GM18520 (cell line): Measurements from ENCODE around the gene TMEM100.

Experiments
- ATAC-seq: cut with Tn5 transposase; IDR thresholded peaks from one replicate; pipeline ENCODE4 v1.9.1; 2021; ENCODE audit not compliant: unreplicated experiment

The TMEM100 gene

GRCh38 chr17:55720919-55721836 is 1.5 kb downstream of the TMEM100 start:
- no peak for ATAC-seq

DNA sequence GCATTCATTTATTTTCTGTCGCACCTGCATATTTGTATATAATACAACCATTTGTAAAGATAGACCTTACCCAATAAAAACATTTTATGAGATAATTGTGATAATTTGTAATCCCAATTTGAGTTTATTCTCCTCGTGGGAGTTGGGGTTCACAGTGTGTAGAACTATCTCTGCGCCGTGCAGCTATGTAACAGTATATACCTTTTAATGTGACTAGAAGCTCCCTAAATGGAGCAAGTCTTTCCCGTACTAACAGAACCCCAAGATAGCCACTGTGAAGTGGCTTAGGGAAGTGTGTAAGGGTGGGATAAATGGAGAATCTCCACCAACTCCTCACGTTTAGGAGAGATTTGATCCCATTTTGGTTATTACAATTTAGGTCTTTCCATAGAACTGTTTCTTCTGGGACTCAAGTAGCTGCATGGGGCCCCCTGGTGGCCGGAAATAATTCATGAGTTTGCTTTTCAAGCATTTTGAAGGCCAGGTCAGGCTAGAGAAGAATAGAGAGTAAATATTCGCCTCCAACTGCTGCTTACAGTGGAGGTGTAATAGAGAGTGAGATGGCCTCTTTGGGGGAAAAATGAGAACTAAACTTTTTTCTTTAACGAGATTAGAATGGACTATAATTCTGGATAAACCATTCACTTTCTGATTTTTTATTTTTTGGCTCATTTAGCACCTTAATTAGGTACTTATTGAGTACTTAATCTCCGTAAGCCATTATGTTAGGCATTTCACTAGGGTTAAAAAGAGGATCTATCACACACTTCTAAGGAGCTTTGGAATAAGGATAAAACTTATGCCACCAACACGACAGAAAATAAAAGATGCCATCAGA is 4.5 kb downstream of the TMEM100 start:
- no peak for ATAC-seq

DNA sequence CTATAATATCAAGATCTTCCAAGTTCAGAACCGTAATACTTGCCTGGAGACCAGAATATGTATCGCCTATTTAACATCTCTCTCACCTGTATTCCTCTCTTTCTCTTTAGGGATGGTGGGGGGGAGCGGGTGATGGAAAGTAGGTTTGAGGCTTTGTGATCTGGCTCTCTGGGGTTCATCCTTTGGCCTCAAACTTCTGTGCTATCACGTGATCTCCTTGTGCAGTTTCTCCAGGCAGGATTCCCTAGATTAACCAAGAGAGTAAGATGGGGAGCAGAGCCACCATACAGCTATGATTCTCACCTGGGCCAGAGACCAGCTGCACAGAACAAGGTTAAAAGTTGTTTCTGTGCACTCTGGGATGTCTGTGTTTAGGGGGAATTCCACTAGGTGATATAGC is 5.2 kb downstream of the TMEM100 start:
- ATAC-seq, result no peak

GRCh38 chr17:55710829-55711496 is 11.7 kb downstream of the TMEM100 start:
- no peak for ATAC-seq

DNA sequence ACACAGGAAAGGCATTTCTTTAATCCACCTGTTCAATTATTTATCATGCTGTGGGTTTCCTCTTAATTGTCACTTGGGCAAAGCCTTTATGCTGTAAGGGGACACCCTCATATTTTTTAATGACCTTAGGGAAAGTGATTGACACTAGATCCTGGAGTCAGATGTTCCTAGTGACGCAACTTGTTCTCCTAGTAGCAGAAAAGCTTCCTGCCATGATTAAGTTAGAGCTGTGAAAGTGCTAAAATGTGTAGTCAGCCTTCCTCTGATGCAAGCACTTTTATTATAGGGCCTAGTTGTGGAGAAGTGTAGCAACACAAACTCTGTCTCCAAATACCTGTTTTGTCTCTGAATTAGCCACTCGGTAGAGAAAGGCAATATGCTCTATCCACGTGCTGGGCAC is 12.3 kb downstream of the TMEM100 start:
- ATAC-seq, result no peak

GRCh38 chr17:55709984-55710383 is 12.7 kb downstream of the TMEM100 start:
- no peak for ATAC-seq

DNA sequence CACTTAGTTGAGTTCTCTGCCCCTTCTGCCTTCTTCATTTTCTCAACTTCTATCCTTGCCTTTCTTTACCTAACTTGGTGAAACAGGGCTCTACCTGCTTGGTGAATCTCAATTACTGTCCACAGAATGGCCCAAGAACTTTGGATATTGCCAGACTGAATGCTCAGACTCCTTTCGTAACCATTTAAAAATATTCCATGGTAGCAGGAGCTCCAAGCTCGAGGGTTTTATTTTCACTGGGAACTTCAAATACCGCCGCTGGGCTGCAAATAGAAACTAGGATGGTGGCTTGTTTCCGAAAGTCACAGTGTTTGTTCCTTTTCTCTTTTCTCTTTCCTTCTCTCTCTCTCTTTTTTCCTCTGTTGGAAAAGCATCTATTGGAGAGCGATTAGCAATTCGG is 13.2 kb downstream of the TMEM100 start:
- no peak for ATAC-seq

DNA sequence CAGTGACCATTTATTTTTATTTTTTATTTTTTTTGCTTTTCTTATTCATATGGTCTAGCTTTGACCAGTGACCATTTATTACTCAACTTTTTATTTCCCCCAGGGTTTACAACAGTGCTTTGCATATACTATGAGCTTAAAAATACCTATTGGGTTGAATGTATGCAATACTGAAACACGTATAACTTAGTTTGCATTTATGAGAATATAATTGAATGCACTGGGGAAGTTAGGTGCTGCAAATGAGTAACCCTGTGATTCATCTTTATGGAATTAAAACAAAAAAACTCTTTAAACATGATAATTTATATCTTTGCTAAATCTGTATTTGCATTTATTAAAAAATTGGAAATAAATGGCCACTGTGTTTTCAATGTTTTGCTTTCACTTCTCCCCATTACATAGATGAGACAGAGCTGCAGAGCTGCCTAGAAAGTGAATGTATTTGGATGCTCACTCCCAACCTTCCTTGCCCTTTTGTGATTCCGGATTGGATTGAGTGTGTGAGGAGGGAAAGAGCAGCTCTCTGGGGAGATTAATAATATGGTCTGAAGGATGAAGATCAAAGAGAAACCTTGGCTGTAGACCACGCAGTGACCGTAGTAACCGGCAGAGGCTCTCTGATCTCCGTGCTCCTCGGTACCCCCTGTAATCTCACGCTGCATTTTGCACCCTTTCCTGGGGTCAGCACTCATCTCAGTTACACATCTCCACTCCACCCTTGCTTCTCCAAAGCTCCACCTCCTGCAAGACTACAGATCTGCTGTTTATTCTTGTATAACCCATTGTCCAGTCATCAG is 14.3 kb downstream of the TMEM100 start:
- no peak for ATAC-seq

DNA sequence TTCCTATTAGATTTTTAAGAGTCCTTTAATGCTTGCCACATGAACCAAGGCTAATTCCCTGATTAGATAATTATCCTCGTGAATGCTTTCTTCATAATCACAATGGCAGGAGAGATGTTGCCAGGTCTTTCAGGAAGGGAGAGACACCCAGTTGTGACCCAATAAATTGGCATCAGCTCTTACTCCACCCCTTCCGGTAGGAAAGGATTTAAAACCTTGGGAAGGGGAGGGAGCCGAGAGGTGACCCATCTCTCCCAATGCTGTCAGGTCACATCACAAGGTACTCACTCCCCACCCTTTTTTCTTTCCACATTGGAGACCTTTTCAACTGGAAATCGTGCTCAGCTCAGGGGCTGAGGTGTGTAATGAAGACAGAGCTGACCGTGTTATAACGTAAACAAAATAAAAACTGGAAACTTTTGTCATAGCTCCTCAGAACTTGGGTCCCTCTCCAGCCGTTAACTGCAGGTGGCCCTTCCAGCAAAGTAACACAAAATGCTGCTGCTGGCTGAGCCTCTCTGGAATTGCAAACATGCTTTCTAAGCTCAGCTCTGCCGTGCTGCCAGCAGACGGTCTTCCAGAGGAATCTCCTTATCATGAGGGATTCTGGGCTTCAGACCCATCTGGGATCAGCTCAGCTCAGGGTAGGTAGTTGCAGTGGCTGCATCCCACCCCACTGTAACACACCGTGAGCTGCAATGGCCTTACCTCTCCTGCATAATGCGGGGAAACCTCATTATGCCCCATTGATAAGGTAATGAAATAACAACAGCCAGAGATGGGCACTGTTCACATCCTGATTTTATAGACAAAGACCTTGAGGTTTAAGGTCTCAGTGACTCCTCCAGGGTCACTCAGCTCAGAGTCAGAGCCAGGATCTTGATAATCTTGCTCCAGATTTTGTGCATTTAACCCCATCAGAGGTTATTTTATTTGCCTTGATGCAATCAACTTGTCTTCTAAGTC is 15.6 kb downstream of the TMEM100 start:
- no peak for ATAC-seq

DNA sequence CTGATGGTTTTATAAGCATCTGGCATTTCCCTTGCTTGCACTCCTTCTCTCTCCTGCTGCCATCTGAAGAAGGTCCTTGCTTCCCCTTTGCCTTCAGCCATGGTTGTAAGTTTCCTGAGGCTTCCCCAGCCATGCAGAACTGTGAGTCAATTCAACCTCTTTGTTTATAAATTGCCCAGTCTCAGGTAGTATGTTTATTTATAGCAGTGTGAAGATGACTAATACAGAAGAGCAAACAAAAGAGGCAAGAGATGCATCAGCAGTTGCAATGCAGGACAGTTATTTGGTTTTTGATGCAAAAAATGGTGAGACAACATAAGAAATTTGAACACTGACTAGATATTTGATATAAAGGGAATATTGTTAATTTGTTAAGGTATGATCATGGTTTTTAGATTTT is 16.8 kb downstream of the TMEM100 start:
- ATAC-seq, result peak; percentile 82

GRCh38 chr17:55704401-55704800 is 18.3 kb downstream of the TMEM100 start:
- ATAC-seq, result no peak

DNA sequence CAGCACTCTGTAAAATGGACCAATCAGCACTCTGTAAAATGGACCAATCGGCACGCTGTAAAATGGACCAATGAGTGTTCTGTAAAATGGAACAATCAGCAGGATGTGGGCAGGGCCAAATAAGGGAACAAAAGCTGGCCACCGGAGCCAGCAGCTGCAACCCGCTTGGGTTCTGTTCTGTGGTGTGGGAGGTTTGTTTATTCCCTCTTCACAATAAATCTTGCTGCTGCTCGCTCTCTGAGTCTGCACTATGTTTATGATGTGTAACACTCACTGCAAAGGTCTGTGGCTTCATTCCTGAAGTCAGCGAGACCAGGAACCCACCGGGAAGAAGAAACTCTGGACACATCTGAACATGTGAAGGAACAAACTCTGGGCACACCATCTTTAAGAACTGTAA is 20.5 kb downstream of the TMEM100 start:
- ATAC-seq, result no peak

- ATAC-seq, result no peak
Measured at GRCh38 chr17:55699181-55699860, 23.3 kb downstream of the TMEM100 start.

- no peak for ATAC-seq
Measured at GRCh38 chr17:55694286-55694910, 28.3 kb downstream of the TMEM100 start.

DNA sequence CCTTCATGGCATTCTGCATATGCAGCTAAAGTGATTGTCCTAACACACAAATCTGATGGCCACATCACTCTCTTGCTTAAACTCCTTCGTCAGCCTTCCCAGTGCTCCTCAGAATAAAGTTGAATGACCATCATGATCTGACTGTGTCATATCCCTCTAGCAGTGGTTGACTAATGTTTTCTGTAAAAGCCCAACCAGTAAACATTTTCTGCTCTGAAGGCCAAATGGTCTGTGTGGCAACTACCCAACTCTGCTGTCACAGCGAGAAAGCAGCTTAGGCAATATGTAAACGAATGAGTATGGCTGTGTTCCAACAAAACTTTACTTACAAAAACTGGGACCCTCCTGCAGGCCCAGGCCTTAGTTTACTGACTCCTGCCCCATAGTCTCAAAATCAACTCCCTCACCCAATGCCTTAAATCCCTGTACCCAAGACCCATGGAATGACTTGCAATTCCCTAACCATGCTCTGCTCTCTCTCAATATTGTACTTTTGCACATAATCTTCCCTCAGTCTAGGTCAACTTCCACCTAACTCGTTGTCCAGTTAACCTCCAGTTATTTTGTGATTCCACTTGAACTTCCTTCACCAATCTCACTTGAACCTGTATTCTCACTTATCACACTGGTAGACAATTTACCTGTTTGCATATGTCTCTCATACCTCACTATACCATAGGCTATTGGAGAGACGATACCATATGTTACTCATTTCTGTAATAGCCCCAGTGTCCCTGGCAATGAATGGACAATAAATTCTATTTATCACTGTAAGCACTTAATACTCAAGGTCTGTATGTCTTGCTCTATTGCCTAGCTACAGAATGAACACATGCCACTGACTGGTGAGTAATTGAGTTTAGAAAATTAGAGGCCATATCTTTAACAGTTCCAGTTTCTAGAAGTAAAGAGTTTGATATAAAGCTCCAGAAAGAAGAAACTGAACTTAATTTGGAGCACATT is 29.1 kb downstream of the TMEM100 start:
- no peak for ATAC-seq

- ATAC-seq, result no peak
Measured at GRCh38 chr17:55692276-55692675, 30.4 kb downstream of the TMEM100 start.

DNA sequence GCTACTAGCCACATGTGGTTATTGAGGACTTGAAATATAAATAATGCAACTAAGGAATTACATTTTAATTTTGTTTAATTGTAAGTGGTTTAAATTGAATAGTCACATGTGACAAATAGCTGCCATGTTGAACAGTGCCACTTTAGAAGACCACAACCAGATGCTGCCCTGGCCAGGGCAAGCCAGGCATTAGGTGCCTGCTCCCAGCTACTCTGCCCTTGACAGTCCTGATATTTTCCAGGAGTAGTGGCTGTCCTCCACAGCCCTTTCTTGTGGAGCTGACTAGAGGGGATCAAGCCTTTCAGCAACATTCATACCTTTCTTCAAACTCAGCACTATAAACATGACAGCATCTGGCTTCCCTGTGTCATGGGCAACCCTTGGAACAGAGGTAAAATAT is 31.0 kb downstream of the TMEM100 start:
- no peak for ATAC-seq
